ENCODE data around the gene CADPS.

The CADPS gene

GRCh38 chr3:62676689-62677271 is 198.4 kb downstream of the CADPS start:
- DNase-seq: no peak

GRCh38 chr3:62675492-62675891 is 199.7 kb downstream of the CADPS start:
- no peak for DNase-seq

- no peak for DNase-seq
These were observed 202.3 kb downstream of the CADPS start for GRCh38 chr3:62672988-62673313.

GRCh38 chr3:62672270-62672987 is 202.8 kb downstream of the CADPS start:
- no peak for DNase-seq

- DNase-seq: no peak
These were observed 204.9 kb downstream of the CADPS start for GRCh38 chr3:62670351-62670750.

- DNase-seq: no peak
These were observed 206.1 kb downstream of the CADPS start for GRCh38 chr3:62669161-62669560.

GRCh38 chr3:62667714-62668113 is 207.5 kb downstream of the CADPS start:
- DNase-seq: no peak

- peak; percentile 58 for DNase-seq
These were observed 209.4 kb downstream of the CADPS start for GRCh38 chr3:62665627-62666437.

- no peak for DNase-seq
These were observed 212.5 kb downstream of the CADPS start for GRCh38 chr3:62662677-62663076.

- DNase-seq: no peak
These were observed 215.6 kb downstream of the CADPS start for GRCh38 chr3:62659660-62660059.

- DNase-seq: no peak
These were observed 219.5 kb downstream of the CADPS start for GRCh38 chr3:62655691-62656063.

GRCh38 chr3:62655056-62655690 is 220.0 kb downstream of the CADPS start:
- no peak for DNase-seq

- no peak for DNase-seq
These were observed 221.4 kb downstream of the CADPS start for GRCh38 chr3:62653796-62654195.

GRCh38 chr3:62647711-62648110 is 227.5 kb downstream of the CADPS start:
- no peak for DNase-seq

- no peak for DNase-seq
These were observed 230.7 kb downstream of the CADPS start for GRCh38 chr3:62644493-62644892.

- no peak for DNase-seq
These were observed 236.9 kb downstream of the CADPS start for GRCh38 chr3:62638316-62638715.

- DNase-seq: no peak
These were observed 238.9 kb downstream of the CADPS start for GRCh38 chr3:62636235-62636826.

- no peak for DNase-seq
These were observed 242.5 kb downstream of the CADPS start for GRCh38 chr3:62632510-62633294.

GRCh38 chr3:62631488-62631887 is 243.7 kb downstream of the CADPS start:
- no peak for DNase-seq

- DNase-seq: no peak
These were observed 244.6 kb downstream of the CADPS start for GRCh38 chr3:62630664-62631063.

GRCh38 chr3:62625268-62625667 is 249.9 kb downstream of the CADPS start:
- no peak for DNase-seq

GRCh38 chr3:62624185-62624584 is 251.0 kb downstream of the CADPS start:
- DNase-seq: no peak
